ENCODE results near the gene CFAP44. TPM values are rescaled to one million over a fixed set of nuclear protein-coding genes. Genes with fewer than 3 reads are reported as not detected.
"Not testable (repeated sequence)": the region's sequence is repeated elsewhere in the genome, so short reads cannot be mapped to it uniquely, and the experiment has no call there.

CFAP44 gene
- total RNA-seq, 1 donor from 2014 or later = 6.4 TPM

DNA sequence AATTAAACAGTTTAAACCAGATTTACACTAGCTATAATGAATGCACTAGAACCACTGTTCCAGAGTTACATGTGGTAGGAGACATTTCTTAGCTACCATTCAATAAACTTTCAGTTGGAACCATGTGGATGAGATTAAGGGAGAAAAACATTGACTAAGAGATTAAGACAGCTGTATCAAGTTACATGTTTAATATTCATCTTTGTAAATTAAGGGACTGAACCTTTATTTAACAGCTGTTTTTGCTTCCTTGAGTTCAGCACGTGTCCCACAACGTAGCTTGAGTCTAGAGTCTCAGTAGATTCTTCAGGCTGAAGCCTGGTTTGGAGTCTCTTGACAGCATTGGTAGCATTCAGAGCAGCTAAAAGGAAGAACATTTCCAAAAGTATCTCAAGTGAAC, 27.2 kb upstream of the CFAP44 start:
- no peak overlapping the region for H3K4me2 ChIP-seq (ENCODE audit: low read length)
- Mint-ChIP-seq H3K4me3 (ENCODE audit: unreplicated experiment) (no peak overlapping the region), H3K9me3 (ENCODE audit: unreplicated experiment) (peaks cover 10% of the 10 kb centered on the region), H3K27ac (ENCODE audit: unreplicated experiment) (no peak overlapping the region), H3K36me3 (ENCODE audit: low read depth, unreplicated experiment) (peaks cover 20% of the 10 kb centered on the region), H3K4me1 (ENCODE audit: low read depth, unreplicated experiment) (no peaks in the 10 kb centered on the region), H3K27me3 (ENCODE audit: low read depth, unreplicated experiment) (no peaks in the 10 kb centered on the region)
- no peaks in the 10 kb centered on the region for H3K27me3 ChIP-seq (ENCODE audit: insufficient read depth, low read length)
- H4K20me1 ChIP-seq (ENCODE audit: insufficient read depth, low read length) = no peaks in the 10 kb centered on the region
- no peak overlapping the region for H3K4me3 ChIP-seq (ENCODE audit: insufficient read depth, low read depth, low read length)
- no peak overlapping the region for H2AFZ ChIP-seq (ENCODE audit: low read depth, low read length)
- no peak overlapping the region for H3K27ac ChIP-seq (ENCODE audit: low read depth, low read length)
- TF ChIP-seq, protein P1, sequence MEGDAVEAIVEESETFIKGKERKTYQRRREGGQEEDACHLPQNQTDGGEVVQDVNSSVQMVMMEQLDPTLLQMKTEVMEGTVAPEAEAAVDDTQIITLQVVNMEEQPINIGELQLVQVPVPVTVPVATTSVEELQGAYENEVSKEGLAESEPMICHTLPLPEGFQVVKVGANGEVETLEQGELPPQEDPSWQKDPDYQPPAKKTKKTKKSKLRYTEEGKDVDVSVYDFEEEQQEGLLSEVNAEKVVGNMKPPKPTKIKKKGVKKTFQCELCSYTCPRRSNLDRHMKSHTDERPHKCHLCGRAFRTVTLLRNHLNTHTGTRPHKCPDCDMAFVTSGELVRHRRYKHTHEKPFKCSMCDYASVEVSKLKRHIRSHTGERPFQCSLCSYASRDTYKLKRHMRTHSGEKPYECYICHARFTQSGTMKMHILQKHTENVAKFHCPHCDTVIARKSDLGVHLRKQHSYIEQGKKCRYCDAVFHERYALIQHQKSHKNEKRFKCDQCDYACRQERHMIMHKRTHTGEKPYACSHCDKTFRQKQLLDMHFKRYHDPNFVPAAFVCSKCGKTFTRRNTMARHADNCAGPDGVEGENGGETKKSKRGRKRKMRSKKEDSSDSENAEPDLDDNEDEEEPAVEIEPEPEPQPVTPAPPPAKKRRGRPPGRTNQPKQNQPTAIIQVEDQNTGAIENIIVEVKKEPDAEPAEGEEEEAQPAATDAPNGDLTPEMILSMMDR (IDR thresholded peaks at IDR 0.05; ENCODE audit: insufficient read depth, low read depth, low read length) = no peak
- no peak for TF ChIP-seq EZH2 (IDR thresholded peaks at IDR 0.05; ENCODE audit: insufficient read depth, low read length)
- DNase-seq (ENCODE audit: low read depth) (no peak), FAIRE-seq (no peak)
- no peaks in the 10 kb centered on the region for H3K79me2 ChIP-seq (ENCODE audit: insufficient read depth, low read length)
- peaks cover 14% of the 10 kb centered on the region for H3K36me3 ChIP-seq (ENCODE audit: insufficient read depth, low read length)
- no peaks in the 10 kb centered on the region for H3K9me3 ChIP-seq (ENCODE audit: insufficient read depth, low read depth, low read length)
- H3K4me1 ChIP-seq (ENCODE audit: insufficient read depth, low read length) = no peaks in the 10 kb centered on the region
- no peak overlapping the region for H3K9ac ChIP-seq (ENCODE audit: low read length)

DNA sequence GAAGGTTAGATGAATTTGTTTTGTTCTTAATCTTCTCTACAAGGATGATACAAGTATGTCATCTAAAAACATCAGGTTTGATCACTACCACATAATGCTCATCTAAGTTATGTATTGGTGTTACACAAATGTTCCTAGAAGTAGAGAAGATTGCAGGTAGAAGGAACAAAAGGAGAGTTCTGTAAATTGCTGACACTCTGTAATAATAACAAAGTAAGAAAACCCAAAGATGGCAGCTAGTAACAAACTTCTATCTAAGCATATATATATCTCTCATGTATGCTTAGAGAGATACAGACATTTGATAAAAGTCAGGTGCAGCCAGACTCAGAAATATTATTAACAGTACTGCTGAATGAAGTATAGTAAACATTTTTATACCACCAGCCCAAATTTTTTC, 20.2 kb upstream of the CFAP44 start:
- TF ChIP-seq, protein P1 (IDR thresholded peaks at IDR 0.05; ENCODE audit: insufficient read depth, low read depth, low read length) = no peak
- no peak for TF ChIP-seq EZH2 (IDR thresholded peaks at IDR 0.05; ENCODE audit: insufficient read depth, low read length)
- H3K27me3 Mint-ChIP-seq (ENCODE audit: low read depth, unreplicated experiment) = no peaks in the 10 kb centered on the region
- H3K4me1 Mint-ChIP-seq (ENCODE audit: low read depth, unreplicated experiment) = no peaks in the 10 kb centered on the region
- Histone ChIP-seq H3K27ac (ENCODE audit: low read depth, low read length) (no peak overlapping the region), H3K4me1 (ENCODE audit: insufficient read depth, low read length) (no peaks in the 10 kb centered on the region), H2AFZ (ENCODE audit: low read depth, low read length) (no peak overlapping the region), H3K4me2 (ENCODE audit: low read length) (no peak overlapping the region), H4K20me1 (ENCODE audit: insufficient read depth, low read length) (no peaks in the 10 kb centered on the region), H3K36me3 (ENCODE audit: insufficient read depth, low read length) (peaks cover 6% of the 10 kb centered on the region), H3K9me3 (ENCODE audit: insufficient read depth, low read depth, low read length) (no peaks in the 10 kb centered on the region), H3K79me2 (ENCODE audit: insufficient read depth, low read length) (no peaks in the 10 kb centered on the region), H3K4me3 (ENCODE audit: insufficient read depth, low read depth, low read length) (no peak overlapping the region), H3K27me3 (ENCODE audit: insufficient read depth, low read length) (no peaks in the 10 kb centered on the region), H3K9ac (ENCODE audit: low read length) (no peak overlapping the region)
- H3K4me3 Mint-ChIP-seq (ENCODE audit: unreplicated experiment) = no peak overlapping the region
- peaks cover 49% of the 10 kb centered on the region for H3K36me3 Mint-ChIP-seq (ENCODE audit: low read depth, unreplicated experiment)
- DNase-seq (ENCODE audit: low read depth) = no peak
- no peak for FAIRE-seq
- peaks cover 6% of the 10 kb centered on the region for H3K9me3 Mint-ChIP-seq (ENCODE audit: unreplicated experiment)
- H3K27ac Mint-ChIP-seq (ENCODE audit: unreplicated experiment) = no peak overlapping the region

DNA sequence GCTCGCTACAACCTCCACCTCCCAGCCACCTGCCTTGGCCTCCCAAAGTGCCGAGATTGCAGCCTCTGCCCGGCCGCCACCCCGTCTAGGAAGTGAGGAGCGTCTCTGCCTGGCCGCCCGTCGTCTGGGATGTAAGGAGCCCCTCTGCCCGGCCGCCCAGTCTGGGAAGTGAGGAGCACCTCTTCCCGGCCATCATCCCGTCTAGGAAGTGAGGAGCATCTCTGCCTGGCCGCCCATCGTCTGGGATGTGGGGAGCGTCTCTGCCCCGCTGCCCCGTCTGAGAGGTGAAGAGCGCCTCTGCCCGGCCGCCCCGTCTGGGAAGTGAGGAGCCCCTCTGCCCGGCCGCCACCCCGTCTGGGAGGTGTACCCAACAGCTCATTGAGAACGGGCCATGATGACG, 17.3 kb upstream of the CFAP44 start:
- H3K4me3 ChIP-seq (ENCODE audit: insufficient read depth, low read depth, low read length); H3K27me3 ChIP-seq (ENCODE audit: insufficient read depth, low read length); H3K79me2 ChIP-seq (ENCODE audit: insufficient read depth, low read length); H3K4me1 Mint-ChIP-seq (ENCODE audit: low read depth, unreplicated experiment); H3K27ac Mint-ChIP-seq (ENCODE audit: unreplicated experiment); H3K4me3 Mint-ChIP-seq (ENCODE audit: unreplicated experiment); H3K9ac ChIP-seq (ENCODE audit: low read length); H3K27ac ChIP-seq (ENCODE audit: low read depth, low read length); H3K4me1 ChIP-seq (ENCODE audit: insufficient read depth, low read length); FAIRE-seq; H3K4me2 ChIP-seq (ENCODE audit: low read length); DNase-seq (ENCODE audit: low read depth); H2AFZ ChIP-seq (ENCODE audit: low read depth, low read length); H3K9me3 ChIP-seq (ENCODE audit: insufficient read depth, low read depth, low read length); H3K9me3 Mint-ChIP-seq (ENCODE audit: unreplicated experiment); H3K36me3 ChIP-seq (ENCODE audit: insufficient read depth, low read length); H3K27me3 Mint-ChIP-seq (ENCODE audit: low read depth, unreplicated experiment); H4K20me1 ChIP-seq (ENCODE audit: insufficient read depth, low read length): not testable (repeated sequence)
- H3K36me3 Mint-ChIP-seq (ENCODE audit: low read depth, unreplicated experiment) = peaks cover 47% of the 10 kb centered on the region

All from astrocyte (in vitro differentiated cells and primary cell).